Adrenal gland (tissue), 5 donors: ENCODE data around the gene ZNF562.

Experiments
- CTCF ChIP-seq, 6 experiments: fragments of 450-650 bp in 4 of 6; fragments of 200-600 bp in 2 of 6; sonication (generic) in 1 of 6; IDR thresholded peaks; 1 replicate in 5 of 6; 2 replicates in 1 of 6; pipeline versions ENCODE4 v1.5.1 to v1.8.0; 2016 to 2021; ENCODE audit warnings: antibody characterized with exemption in 6 of 6, mild to moderate bottlenecking in 2 of 6, moderate library complexity in 1 of 6
- POLR2A ChIP-seq, 2 donors: fragments of 450-650 bp; IDR thresholded peaks; one replicate each; pipeline ENCODE4 v1.6.1; 2017; ENCODE audit warnings: antibody characterized with exemption in 2 of 2, mild to moderate bottlenecking in 2 of 2, moderate library complexity in 1 of 2
- donor health status: DM: no; HTN: no; CAD: no.

GRCh38 chr19:9615844-9616243, 59.1 kb downstream of the ZNF562 start:
- no peak for TF ChIP-seq CTCF (IDR thresholded peaks at IDR 0.05)
- TF ChIP-seq POLR2A (IDR thresholded peaks at IDR 0.05) = no peak
